Activated naive CD8-positive, alpha-beta T cell treated with anti-CD3 and anti-CD28 coated beads, Interleukin-2, amount 10 ng/mL, durations not matched to agents 7 days and 5 days (primary cell): Measurements from ENCODE around the gene ESYT1. TPM values are rescaled to one million over a fixed set of nuclear protein-coding genes. Genes with fewer than 3 reads are reported as not detected.

Source experiments
- ATAC-seq: fragments of 150-1000 bp; cut with Tn5 transposase; one replicate; pipeline ENCODE4 v1.10.0; 2021; ENCODE audit warnings: low read depth, moderate library complexity
- POLR2A ChIA-PET: fragments of 350-600 bp; sonication (Branson Sonifier 250); formaldehyde crosslinking; loops from one replicate; lab custom pipeline; 2021; ENCODE audit warnings: antibody characterized with exemption; lab: Charles Lee
- DNase-seq: peaks from one replicate; pipeline ENCODE4 v3.0.0; 2021
- H3K27ac Mint-ChIP-seq: one replicate; pipeline ENCODE4 v1.8.0; 2022; ENCODE audit warnings: mild to moderate bottlenecking, mixed read lengths
- H3K27me3 Mint-ChIP-seq: one replicate; pipeline ENCODE4 v1.8.0; 2022; ENCODE audit warnings: mild to moderate bottlenecking, moderate library complexity, mixed read lengths
- H3K36me3 Mint-ChIP-seq: one replicate; pipeline ENCODE4 v1.8.0; 2021; ENCODE audit warnings: mild to moderate bottlenecking, mixed read lengths
- H3K4me1 Mint-ChIP-seq: one replicate; pipeline ENCODE4 v1.8.0; 2021; ENCODE audit warnings: mixed read lengths
- H3K4me3 Mint-ChIP-seq: one replicate; pipeline ENCODE4 v1.8.0; 2022; ENCODE audit warnings: mild to moderate bottlenecking, moderate library complexity, mixed read lengths
- H3K9me3 Mint-ChIP-seq: one replicate; pipeline ENCODE4 v1.8.0; 2021; ENCODE audit warnings: mixed read lengths
- total RNA-seq, 2 experiments: library from RNA; stranded (reverse); gene quantifications; one replicate each; pipeline ENCODE4 v1.2.3, GENCODE V29; 2021

The ESYT1 gene
- total RNA-seq = 100 to 1,000 TPM; 251 TPM

GRCh38 chr12:56127888-56128669 is at the start of gene ESYT1:
Gene ESYT1 (plus strand): TSS chr12:56128267. CDS start chr12:56128320, 53 bp downstream.
- peak within 1 kb of the TSS; percentile 100 for H3K4me3 Mint-ChIP-seq
- peak; percentile 89 for ATAC-seq
- H3K36me3 Mint-ChIP-seq = peaks cover 37% of the 10 kb centered on the region
- no peaks in the 10 kb centered on the region for H3K27me3 Mint-ChIP-seq
- POLR2A ChIA-PET = interaction anchor here (0.5 to 8.4 kb wide), 24 partner anchors 8 to 396 kb away, joined by 3 to 145 read pairs (median 6); partner anchors contain the start of genes MYL6, MYL6B, PA2G4 and RAB5B
- no peaks in the 10 kb centered on the region for H3K9me3 Mint-ChIP-seq
- peaks cover 55% of the 10 kb centered on the region for H3K4me1 Mint-ChIP-seq
- peak; percentile 91 for DNase-seq
- H3K27ac Mint-ChIP-seq = peak within 1 kb of the TSS; percentile 97

- Mint-ChIP-seq H3K36me3 (no peaks in the 10 kb centered on the region), H3K27ac (no peak overlapping the region), H3K4me1 (peaks cover 8% of the 10 kb centered on the region), H3K9me3 (no peaks in the 10 kb centered on the region), H3K27me3 (peaks cover 28% of the 10 kb centered on the region), H3K4me3 (peak overlapping the region; percentile 82)
- POLR2A ChIA-PET = interaction anchor here (1.6 to 1.8 kb wide), 2 partner anchors 23 to 25 kb away, joined by 5 to 6 read pairs; partner anchors contain the start of gene PA2G4
- ATAC-seq = no peak
- no peak for DNase-seq
Observed at GRCh38 chr12:56078427-56078826, 49.6 kb upstream of the ESYT1 start.

- POLR2A ChIA-PET = interaction anchor here (1.0 to 4.2 kb wide), 4 partner anchors 24 to 49 kb away, joined by 3 to 47 read pairs (median 6); partner anchors contain the start of genes ESYT1, PA2G4 and ZC3H10
- Mint-ChIP-seq H3K27ac (no peak overlapping the region), H3K4me3 (peak overlapping the region; percentile 82), H3K36me3 (no peaks in the 10 kb centered on the region), H3K4me1 (peaks cover 10% of the 10 kb centered on the region), H3K27me3 (peaks cover 26% of the 10 kb centered on the region), H3K9me3 (no peaks in the 10 kb centered on the region)
- DNase-seq (peak; percentile 68), ATAC-seq (peak; percentile 62)
Observed at GRCh38 chr12:56078931-56079722, 48.9 kb upstream of the ESYT1 start.

- H3K36me3 Mint-ChIP-seq = no peaks in the 10 kb centered on the region
- H3K9me3 Mint-ChIP-seq = no peaks in the 10 kb centered on the region
- H3K27me3 Mint-ChIP-seq = peaks cover 26% of the 10 kb centered on the region
- ATAC-seq (peak; percentile 78), DNase-seq (peak; percentile 73)
- POLR2A ChIA-PET = interaction anchor here (0.6 to 4.2 kb wide), 5 partner anchors 15 to 49 kb away, joined by 3 to 47 read pairs (median 4); partner anchors contain the start of genes ESYT1, PA2G4 and ZC3H10
- H3K4me3 Mint-ChIP-seq = peak within 1 kb of the TSS; percentile 82
- peaks cover 11% of the 10 kb centered on the region for H3K4me1 Mint-ChIP-seq
- H3K27ac Mint-ChIP-seq = peak within 1 kb of the TSS; percentile 36
Observed at GRCh38 chr12:56079723-56080555, 48.1 kb upstream of the ESYT1 start, which contains the start of gene ERBB3. Gene ERBB3 (plus strand): TSS chr12:56080165. CDS start chr12:56080301, 136 bp downstream.

GRCh38 chr12:56080556-56081138 is 47.4 kb upstream of the ESYT1 start:
- DNase-seq (no peak), ATAC-seq (no peak)
- Mint-ChIP-seq H3K9me3 (no peaks in the 10 kb centered on the region), H3K36me3 (no peaks in the 10 kb centered on the region), H3K4me1 (peaks cover 15% of the 10 kb centered on the region), H3K27me3 (peaks cover 26% of the 10 kb centered on the region), H3K27ac (no peak overlapping the region), H3K4me3 (peak overlapping the region; percentile 82)
- POLR2A ChIA-PET = interaction anchor here (0.6 to 4.2 kb wide), 4 partner anchors 13 to 107 kb away, joined by 3 to 47 read pairs (median 6); partner anchors contain the start of genes PA2G4, RAB5B and ZC3H10

GRCh38 chr12:56081393-56082347 is 46.4 kb upstream of the ESYT1 start:
- Mint-ChIP-seq H3K27ac (no peak overlapping the region), H3K4me1 (peaks cover 15% of the 10 kb centered on the region), H3K4me3 (no peak overlapping the region), H3K9me3 (no peaks in the 10 kb centered on the region), H3K36me3 (no peaks in the 10 kb centered on the region), H3K27me3 (peaks cover 26% of the 10 kb centered on the region)
- ATAC-seq (no peak), DNase-seq (no peak)
- POLR2A ChIA-PET = interaction anchor here (0.6 to 4.2 kb wide), 4 partner anchors 12 to 108 kb away, joined by 3 to 47 read pairs (median 6); partner anchors contain the start of genes PA2G4, RAB5B and ZC3H10

- POLR2A ChIA-PET = interaction anchor here (0.6 to 4.2 kb wide), 2 partner anchors 21 to 448 kb away, joined by 6 to 47 read pairs; partner anchors contain the start of gene PA2G4
- H3K27ac Mint-ChIP-seq = no peak overlapping the region
Observed at GRCh38 chr12:56082382-56082781, 45.7 kb upstream of the ESYT1 start.

GRCh38 chr12:56082967-56083366 is 45.1 kb upstream of the ESYT1 start:
- DNase-seq = no peak
- H3K4me3 Mint-ChIP-seq = no peak overlapping the region
- POLR2A ChIA-PET = interaction anchor here (0.6 to 4.2 kb wide), 3 partner anchors 20 to 447 kb away, joined by 6 to 47 read pairs (median 22); partner anchors contain the start of gene PA2G4
- no peaks in the 10 kb centered on the region for H3K9me3 Mint-ChIP-seq
- no peak overlapping the region for H3K27ac Mint-ChIP-seq
- H3K36me3 Mint-ChIP-seq = no peaks in the 10 kb centered on the region
- H3K4me1 Mint-ChIP-seq = peaks cover 17% of the 10 kb centered on the region
- ATAC-seq = no peak
- peaks cover 26% of the 10 kb centered on the region for H3K27me3 Mint-ChIP-seq

More at GRCh38 chr12:56082382-56082781, 45.7 kb upstream of the ESYT1 start:
- DNase-seq = no peak
- no peaks in the 10 kb centered on the region for H3K9me3 Mint-ChIP-seq
- no peak overlapping the region for H3K4me3 Mint-ChIP-seq
- no peaks in the 10 kb centered on the region for H3K36me3 Mint-ChIP-seq
- H3K4me1 Mint-ChIP-seq = peaks cover 15% of the 10 kb centered on the region
- no peak for ATAC-seq
- peaks cover 26% of the 10 kb centered on the region for H3K27me3 Mint-ChIP-seq

- ATAC-seq (peak; percentile 59), DNase-seq (peak; percentile 47)
- Mint-ChIP-seq H3K4me1 (peaks cover 15% of the 10 kb centered on the region), H3K36me3 (no peaks in the 10 kb centered on the region), H3K4me3 (no peak overlapping the region), H3K27ac (no peak overlapping the region), H3K27me3 (peaks cover 20% of the 10 kb centered on the region), H3K9me3 (no peaks in the 10 kb centered on the region)
- POLR2A ChIA-PET = interaction anchor here (0.6 to 3.8 kb wide), 5 partner anchors 19 to 33 kb away, joined by 3 to 22 read pairs (median 4); partner anchors contain the start of genes PA2G4 and ZC3H10
Observed at GRCh38 chr12:56084958-56085543, 43.0 kb upstream of the ESYT1 start.

- POLR2A ChIA-PET = interaction anchor here (0.6 to 3.8 kb wide), 8 partner anchors 15 to 300 kb away, joined by 3 to 22 read pairs (median 4); partner anchors contain the start of genes ESYT1, PA2G4 and ZC3H10
- H3K4me1 Mint-ChIP-seq = peaks cover 12% of the 10 kb centered on the region
- no peaks in the 10 kb centered on the region for H3K9me3 Mint-ChIP-seq
- no peak for DNase-seq
- peaks cover 13% of the 10 kb centered on the region for H3K27me3 Mint-ChIP-seq
- H3K36me3 Mint-ChIP-seq = no peaks in the 10 kb centered on the region
- no peak for ATAC-seq
- no peak overlapping the region for H3K4me3 Mint-ChIP-seq
- H3K27ac Mint-ChIP-seq = no peak overlapping the region
Observed at GRCh38 chr12:56086096-56086495, 42.0 kb upstream of the ESYT1 start.
